ENCODE results near the gene DGKI.

DNA sequence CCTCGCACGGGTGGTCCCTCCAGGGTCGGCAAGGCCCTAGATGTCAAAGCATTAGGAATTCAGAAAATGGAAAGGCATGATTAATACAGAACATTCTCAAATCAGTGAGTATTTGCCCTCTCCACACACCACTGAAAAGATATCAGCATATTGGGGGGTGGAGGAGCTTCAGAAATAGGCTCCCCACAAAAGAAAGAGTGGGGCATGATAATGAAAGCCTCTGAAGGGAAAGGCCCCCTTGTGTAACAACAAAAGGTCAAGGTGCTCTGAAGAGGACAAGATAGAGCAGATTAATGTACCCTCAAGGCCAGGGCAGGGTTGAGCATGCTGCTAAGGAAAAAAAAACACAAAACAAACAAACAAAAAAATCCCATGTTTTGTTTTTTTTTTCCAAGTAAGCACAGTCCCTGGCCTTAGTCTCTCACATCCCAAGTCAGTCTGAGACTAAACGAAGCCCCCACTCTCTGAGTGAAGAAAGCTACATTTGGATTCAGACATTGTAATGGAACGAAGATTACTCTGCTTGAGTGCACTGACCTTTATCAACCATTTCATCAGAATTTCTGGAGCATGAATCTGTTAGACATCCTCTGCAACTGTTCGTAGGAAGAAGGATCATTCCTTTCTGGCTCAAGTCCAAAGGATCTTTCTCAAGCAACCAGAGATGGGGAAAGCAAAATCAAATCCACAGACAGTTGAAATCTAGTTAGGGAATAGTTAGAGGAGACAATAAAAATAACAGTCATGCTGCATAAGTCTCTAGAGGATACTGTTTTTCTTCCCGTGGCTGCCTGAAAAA is 27.4 kb upstream of the DGKI start:
- TF ChIP-seq CTCF (conservative IDR thresholded peaks at IDR 0.05) = no peak
- TF ChIP-seq EZH2 (IDR thresholded peaks at IDR 0.05; ENCODE audit: low read depth) = no peak
